Femur (tissue), 1 donor: Measurements from ENCODE around the gene KLHL3.
"Not testable (repeated sequence)": the region's sequence is repeated elsewhere in the genome, so short reads cannot be mapped to it uniquely, and the experiment has no call there.

Experiments used
- DNase-seq: peaks from one replicate; pipeline ENCODE4 v3.0.0-alpha.2; 2017

The KLHL3 gene, protein sequence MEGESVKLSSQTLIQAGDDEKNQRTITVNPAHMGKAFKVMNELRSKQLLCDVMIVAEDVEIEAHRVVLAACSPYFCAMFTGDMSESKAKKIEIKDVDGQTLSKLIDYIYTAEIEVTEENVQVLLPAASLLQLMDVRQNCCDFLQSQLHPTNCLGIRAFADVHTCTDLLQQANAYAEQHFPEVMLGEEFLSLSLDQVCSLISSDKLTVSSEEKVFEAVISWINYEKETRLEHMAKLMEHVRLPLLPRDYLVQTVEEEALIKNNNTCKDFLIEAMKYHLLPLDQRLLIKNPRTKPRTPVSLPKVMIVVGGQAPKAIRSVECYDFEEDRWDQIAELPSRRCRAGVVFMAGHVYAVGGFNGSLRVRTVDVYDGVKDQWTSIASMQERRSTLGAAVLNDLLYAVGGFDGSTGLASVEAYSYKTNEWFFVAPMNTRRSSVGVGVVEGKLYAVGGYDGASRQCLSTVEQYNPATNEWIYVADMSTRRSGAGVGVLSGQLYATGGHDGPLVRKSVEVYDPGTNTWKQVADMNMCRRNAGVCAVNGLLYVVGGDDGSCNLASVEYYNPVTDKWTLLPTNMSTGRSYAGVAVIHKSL

DNA sequence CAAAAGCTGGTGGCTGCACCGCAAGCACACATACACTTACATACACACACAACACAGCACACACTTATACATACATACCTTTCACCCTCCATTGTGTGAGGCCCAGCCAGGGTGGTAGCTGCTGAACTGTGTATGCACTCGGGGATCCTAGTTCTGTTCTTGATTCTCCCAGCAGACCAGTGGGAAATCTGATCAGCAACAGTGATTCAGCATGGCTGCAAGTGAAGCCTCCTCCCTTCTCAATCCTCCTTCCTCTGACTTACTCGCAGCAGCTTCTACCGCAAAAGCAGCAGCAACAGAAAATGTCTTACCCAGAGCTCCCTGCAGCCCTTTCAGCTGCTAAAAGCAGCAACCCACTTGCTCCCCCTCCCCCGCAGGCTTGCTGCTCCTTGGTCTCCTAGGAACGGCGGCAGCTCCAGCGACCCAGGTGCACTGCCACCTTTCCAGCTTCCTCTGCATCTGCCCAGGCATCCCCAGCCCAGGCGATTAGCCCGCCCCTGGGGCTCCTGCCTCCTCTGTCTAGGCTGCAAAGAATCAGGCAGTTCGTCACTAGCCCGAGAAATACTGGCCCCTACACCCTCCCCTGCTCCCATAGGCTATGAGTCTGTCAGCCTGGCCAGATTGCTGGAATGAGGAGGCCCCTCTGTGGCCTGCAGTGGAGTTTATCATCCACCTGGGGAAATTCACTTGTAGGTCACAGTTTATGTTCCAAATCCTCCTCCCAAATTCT is at the start of gene KLHL3:
Gene KLHL3 (minus strand): TSS at position 535 of the 730 bp plus-strand sequence. CDS start 443 bp downstream, at position 92.
- DNase-seq, result peak; percentile 56

GRCh38 chr5:137782984-137783536 is 47.2 kb upstream of the KLHL3 start:
- DNase-seq, result no peak

- no peak for DNase-seq
Observed at GRCh38 chr5:137782055-137782454, 46.2 kb upstream of the KLHL3 start.

DNA sequence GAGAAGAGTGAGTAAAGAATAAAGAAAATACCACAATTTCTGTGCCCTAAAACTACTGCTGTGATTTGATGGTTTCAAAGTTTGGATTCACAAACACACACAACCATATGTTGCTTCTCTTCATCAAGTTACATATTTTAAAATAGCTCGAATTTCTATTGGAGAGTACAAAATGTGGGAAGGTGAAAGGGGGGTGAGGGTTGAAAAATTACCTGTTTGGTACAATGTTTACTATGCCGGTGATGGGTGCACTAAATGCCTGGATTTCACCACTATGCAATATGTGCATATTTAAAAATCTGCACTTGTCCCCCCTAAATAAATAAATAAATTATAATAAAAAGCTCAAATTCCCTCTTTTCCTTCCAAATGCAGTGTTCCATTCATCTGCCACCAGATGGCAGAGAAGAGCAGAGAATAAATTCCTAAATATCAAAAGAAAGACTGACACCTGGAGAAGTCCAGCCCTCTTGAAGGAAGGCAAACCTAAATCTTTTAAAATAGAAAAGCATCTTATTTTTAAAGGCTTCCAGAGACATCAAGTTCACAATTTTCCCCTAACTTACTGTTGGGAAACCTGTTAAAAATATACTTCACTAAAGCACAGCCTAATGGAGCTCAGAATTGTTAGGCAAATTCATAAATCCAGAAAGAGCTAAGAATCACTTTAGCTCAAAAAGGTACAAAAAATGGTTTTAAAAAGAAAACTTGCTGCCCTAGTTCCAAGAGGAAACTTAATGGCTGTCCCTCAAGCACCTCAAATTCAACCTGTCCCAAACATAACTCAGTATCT is 43.1 kb upstream of the KLHL3 start:
- DNase-seq, result no peak

- DNase-seq, result not testable (repeated sequence)
Observed at GRCh38 chr5:137767937-137768336, 32.0 kb upstream of the KLHL3 start.

GRCh38 chr5:137761566-137761965 is 25.7 kb upstream of the KLHL3 start:
- DNase-seq, result no peak

DNA sequence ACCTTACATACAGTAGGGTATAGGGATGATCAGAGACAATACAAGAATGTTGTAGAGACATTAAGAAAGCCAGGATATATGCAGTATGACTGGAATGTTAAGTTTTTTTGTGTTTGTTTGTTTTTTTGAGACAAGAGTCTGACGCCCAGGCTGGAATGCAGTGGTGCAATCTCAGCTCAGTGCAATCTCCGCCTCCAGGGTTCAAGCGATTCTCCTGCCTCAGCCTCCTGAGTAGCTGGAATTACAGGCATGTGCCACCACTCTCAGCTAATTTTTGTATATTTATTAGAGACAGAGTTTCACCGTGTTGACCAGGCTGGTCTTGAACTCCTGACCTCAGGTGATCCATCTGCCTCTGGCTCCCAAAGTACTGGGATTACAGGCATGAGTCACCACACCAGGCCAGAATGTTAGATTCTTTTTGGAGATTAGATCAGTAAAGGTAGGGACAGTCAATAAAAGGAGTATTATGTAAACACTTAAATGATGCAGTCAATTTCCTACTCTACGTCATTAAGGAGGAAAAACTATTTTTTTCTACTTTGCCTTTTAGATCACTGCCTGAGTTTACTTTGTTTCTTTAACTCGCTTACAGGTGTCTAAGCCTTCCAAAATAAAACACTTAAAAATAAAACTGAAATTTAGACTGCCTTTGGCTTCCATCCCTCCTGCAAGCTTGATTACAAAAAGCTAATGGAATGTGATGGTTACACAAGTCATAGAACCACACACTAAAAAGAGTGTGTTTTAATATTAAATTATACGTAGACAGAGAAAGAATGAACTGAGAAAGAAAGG is 25.0 kb upstream of the KLHL3 start:
- no peak for DNase-seq

GRCh38 chr5:137760294-137760693 is 24.4 kb upstream of the KLHL3 start:
- no peak for DNase-seq

DNA sequence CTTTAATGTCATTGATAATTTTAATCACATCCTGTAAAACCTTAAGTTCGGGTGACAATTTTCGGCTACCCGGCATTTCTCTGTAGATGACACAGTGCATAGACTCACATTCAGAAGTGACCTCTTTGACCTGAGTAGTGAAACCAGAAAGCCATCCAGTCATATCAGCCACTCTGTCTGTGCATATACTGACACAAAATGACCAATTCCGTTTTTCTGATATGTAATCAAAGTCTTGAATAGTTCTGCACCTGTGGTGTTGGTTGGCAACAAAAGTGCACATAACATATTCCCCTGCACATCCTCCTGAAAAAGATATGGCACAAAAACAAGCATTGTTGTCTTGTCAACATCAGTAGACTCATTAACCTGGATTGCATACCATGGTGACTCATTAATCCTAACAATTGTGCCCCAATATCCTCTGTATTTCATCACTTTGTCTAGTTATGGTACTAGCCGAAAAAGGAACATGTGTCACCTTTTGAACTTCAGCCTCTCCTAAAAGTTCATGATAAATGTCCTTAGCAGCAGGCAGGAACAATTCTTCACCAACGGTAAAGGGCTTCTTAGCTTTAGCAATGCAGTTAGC is 22.9 kb upstream of the KLHL3 start:
- no peak for DNase-seq

- no peak for DNase-seq
Observed at GRCh38 chr5:137758121-137758520, 22.2 kb upstream of the KLHL3 start.

DNA sequence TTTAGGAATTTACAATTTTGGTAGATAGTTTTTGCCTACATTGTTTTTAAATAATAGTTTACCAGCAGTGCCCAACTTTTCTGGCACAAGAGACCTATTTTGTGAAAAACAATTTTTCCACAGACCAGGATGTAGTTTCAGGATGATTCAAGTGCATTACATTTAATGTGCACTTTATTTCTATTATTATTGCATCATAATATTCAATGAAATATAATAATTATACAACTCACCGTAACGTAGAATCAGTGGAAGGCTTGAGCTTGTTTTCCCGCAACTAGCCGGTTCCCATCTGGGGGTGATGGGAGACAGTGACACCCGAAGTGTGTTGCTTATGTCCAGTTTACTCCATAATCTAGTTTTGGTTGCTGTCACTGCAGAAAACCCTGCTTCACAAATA is 21.7 kb upstream of the KLHL3 start:
- DNase-seq, result no peak

- DNase-seq, result no peak
Observed at GRCh38 chr5:137754961-137755762, 19.3 kb upstream of the KLHL3 start.

DNA sequence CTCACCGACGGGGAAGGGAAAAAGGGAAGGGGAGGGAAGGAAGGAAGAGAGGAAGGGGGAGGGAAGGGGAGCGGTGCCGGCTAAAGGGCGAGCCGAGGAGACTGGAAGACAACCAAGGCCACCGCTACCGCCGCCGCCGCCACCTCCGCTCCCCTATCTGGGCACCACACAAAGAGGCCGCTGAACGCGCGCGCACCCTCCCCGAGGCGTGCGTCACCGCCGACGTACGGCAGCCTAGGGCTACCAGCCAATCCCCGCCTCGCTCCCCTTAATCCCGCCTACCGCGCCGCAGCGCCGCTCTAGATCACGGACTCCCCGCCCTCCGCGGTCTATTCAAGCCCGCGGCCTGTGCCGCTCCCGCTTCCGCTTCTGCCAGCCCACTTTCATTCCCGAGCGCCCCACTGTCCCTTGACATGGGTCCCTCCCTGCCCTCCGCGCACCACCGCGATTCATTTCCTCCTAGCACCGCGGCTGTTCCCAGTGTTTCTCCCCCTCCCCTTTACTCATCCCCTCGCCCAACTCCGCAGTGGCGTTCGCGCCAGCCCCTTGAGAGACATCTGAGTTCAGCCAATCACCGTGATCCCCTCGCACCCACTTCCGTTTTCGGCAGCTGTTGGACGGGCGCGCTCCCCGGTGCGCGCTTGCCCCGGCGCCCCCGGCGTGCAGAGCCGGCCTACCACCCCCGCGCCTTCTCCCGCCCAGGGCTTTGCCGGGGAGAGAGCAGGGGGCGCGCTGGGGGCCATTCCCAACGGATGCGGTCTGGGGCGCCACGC is 18.5 kb upstream of the KLHL3 start, which contains the start of gene HNRNPA0:
Gene HNRNPA0 (minus strand): TSS at position 176 of the 773 bp plus-strand sequence. CDS start 297 bp downstream, outside the sequence.
- DNase-seq, result peak; percentile 97

GRCh38 chr5:137753691-137754187 is 17.9 kb upstream of the KLHL3 start:
- peak; percentile 76 for DNase-seq

DNA sequence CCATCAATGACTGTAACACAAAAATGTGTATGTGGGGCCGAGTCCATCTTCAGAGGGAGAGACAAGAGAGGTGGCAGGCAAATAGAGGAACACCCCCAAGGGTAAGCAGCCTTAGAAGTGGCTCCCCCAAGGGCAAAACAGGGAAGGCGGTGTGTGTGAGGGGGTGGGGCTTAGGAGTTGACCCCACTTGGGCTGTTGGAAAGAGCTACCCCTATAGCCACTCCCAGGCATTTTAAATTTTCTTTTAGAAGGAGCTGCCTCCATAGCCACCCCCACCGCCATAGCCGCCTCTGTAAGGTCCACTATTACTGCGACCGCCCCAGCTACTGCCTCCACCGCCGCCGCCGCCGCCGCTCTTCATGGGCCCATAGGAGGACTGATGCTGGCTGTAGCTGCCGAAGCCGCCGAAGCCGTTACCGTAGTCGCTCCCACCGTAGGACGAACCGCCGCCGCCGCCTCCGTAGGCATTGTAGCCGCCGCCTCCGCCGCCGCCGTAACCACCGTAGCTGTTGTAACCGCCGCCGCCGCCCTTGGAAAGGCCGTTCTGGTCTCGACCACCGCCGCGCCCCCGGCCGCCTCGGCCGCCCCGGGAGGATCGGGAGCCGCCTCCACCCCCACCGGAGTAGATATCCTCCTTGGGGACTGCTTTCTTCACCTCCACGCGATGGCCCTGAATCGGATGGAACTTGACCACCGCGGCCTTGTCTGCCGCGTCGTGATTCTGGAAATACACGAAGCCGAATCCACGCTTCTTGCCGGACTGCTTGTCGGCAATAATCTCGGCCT is 17.2 kb upstream of the KLHL3 start:
- peak; percentile 54 for DNase-seq

DNA sequence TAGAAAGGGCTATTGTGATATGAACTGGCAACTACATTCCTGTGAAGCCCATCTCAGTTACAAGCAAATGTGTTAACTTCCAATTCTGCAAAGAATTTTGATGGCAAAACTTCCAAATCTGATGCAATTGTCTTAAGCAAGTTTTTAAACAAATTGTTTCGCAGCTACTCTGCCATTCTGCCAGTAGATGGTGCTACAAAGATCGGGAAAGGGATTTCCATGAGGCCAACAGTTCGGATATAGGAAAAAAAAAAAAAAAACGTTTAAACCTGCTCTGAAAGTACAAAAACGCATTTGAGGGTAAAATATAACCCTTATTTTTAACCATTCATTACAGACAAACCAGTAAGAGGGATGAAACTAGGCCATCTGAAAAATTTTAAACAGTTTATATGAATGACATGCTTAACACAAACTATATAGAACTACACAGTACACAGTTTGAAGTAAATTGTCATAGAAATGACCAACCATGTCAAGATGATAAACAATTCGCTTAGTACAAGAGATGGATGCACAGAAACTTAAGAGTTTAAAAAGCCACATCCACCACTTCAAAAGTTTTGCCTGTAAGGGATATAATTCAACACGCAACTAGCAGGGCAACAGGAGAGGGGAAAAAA is 16.1 kb upstream of the KLHL3 start:
- DNase-seq, result peak; percentile 29

DNA sequence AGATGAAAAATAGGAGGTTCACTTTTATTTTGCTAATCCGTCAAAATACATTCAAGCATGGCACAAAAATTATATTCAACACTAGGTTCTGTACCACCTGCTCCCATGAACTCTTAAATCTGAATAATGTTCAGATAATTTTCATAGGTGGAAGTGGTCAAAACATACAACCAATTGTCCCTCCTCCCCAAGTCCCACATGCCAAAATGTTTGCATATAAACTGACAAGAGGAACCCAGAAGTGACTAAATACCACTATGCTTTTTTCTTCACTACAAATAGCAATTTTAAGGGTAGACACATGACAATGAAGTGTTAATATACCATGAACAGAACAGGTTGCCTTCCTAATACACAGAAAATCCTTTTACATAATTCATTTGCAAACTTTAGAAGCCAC is 14.5 kb upstream of the KLHL3 start:
- DNase-seq, result no peak

DNA sequence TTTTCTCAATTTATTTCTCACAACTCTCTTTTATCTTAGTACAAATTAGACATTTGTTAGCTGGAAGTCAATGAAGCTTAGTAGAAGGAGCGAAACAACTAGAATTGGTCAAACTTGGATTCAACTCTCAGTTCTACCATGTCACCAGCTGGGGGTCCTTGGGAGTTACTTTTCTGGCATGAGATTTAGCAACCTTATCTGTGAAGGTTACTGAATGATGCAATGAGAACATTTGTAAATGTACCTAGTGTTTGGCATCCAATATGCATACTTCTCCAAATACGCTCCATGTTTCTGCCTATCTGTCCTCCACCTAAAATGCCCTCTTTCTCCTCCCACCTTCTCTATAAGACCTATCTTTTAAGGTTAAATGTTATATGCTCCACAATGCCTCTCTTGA is 12.0 kb upstream of the KLHL3 start:
- DNase-seq, result no peak
